NCI-H446 (cell line): ENCODE measurements around the gene SPRR1B.
"Not testable (repeated sequence)": the region's sequence is repeated elsewhere in the genome, so short reads cannot be mapped to it uniquely, and the experiment has no call there.

ENCODE experiments used
- DNase-seq, 2 experiments: peaks; one replicate each; lab custom pipeline; 2025; lab: John Stamatoyannopoulos, UW

The SPRR1B gene, protein sequence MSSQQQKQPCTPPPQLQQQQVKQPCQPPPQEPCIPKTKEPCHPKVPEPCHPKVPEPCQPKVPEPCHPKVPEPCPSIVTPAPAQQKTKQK

DNA sequence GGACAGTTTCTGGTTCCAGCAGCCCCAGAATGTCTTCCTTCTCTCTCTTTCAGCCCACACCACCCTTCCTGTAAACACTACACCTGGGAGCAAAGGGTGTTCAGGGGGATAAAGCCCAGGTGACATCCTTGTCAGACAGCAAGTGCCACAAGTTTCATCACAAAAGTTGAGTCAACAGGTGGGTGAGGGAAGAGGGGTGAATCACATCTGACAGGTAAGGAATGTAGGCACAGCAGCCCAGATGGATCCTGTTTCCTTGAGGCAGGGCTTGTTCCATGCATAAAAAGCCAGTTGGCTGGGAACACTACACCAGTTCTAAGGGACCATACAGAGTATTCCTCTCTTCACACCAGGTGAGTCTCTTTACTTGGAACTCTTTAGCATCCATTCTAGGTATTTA lies at the start of gene SPRR1B:
SPRR1B (plus strand) TSS at position 309 of the 400 bp plus-strand sequence. CDS start 1,143 bp downstream, outside the sequence.
- no peak for DNase-seq

- DNase-seq: no peak
Observed at GRCh38 chr1:152982076-152982475, 48.9 kb upstream of the SPRR1B start.

- DNase-seq: no peak
Observed at GRCh38 chr1:152983234-152983633, 47.8 kb upstream of the SPRR1B start.

DNA sequence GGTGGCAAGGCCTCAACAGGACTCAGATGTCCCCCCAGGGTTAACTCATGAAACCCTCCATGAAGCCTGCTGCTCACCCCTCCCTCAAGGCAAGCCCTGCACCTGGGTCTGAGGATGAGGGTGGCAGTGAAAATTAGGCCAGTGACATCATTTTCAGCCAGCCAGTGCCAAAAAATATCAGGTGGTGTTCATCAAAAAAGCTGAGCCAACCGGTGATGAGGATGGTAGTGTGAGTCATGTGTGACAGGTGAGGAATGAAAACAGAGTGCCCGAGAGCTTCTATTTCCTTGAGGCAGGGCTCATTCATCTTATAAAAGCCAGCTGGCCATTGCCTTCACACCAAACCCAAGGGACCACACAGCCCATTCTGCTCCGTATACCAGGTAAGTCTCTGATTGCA lies 47.3 kb upstream of the SPRR1B start, which contains the start of gene SPRR1A:
SPRR1A (plus strand) TSS at position 339 of the 400 bp plus-strand sequence. CDS start 1,150 bp downstream, outside the sequence.
- no peak for DNase-seq

- DNase-seq: no peak
Observed at GRCh38 chr1:152986578-152986977, 44.4 kb upstream of the SPRR1B start.

- peak in 1 of 2 experiments; percentile 15 for DNase-seq
Observed at GRCh38 chr1:152993186-152993585, 37.8 kb upstream of the SPRR1B start.

- DNase-seq: no peak
Observed at GRCh38 chr1:152995842-152996241, 35.2 kb upstream of the SPRR1B start.

DNA sequence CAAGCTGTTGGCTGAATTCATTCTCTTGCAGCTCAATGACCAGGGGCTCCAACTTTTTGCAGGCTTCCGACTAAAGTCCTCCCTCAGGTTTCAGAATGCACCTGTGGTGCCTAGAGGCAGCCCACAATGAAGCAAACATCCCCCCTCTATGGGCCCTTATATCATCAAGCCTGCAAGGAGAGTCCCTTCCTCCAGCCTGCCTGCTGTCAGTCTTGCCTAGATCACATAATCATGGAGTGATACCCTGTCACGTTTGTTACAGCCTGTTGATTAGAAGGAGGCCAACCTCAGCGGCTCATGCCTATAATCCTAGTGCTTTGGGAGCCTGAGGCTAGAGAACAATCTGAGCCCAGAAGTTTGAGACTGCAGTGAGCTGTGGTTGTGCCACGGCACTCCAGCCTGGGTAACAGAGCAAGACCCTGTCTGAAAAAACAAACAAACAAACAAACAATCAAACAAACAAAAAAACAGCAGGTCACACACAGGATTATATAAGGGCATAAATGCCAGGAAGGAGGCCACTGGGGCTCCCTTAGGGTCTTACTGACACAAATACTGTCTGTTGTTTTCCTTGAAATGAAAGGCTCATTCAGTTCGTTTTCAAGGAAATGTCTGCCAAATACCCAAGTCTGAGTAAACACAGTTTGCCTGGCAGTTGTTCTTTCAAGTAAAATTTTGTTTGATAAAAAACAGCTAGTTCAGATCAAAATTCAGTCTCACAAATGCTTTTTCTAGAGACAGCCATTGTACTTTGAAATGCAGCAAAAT lies 34.2 kb upstream of the SPRR1B start:
- no peak for DNase-seq

GRCh38 chr1:152997901-152998300 lies 33.1 kb upstream of the SPRR1B start:
- no peak for DNase-seq

DNA sequence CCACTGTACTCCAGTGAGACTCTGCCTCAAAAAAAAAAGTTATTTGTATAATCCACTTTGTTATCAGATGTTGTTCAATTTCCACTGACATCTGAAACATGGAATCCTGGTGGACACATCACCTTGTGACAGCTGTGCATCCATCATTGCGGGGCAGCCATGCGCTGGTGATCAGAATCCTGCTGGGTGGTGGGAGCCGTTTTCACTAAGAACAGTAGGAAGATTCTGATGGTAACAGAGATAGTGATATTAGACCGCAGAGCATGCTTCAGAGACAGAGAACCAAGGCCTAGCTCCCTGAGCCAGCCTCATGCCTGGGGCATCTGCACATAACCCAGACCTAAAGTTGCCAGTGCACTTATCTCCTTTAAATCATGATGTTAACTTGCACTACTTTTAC lies 32.5 kb upstream of the SPRR1B start:
- DNase-seq: no peak

DNA sequence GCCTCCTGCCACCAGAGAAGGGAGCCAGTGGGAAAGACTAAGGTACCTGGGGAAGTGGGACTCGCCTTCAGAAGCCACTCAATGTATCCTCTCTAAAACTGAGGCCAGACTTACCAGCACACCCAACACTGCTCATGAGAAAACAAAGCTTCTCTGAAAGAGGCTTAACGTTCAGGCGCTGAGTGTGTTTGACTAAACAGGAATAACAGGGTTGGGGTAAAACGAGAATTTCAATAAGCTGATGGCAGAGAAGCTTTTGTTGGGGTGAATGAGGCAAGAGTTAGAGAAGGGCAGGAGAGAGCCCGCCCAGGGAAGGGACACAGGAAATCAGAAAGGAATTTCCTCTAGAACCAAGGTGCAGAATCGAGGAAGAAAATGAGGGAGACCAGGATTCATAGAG lies 31.2 kb upstream of the SPRR1B start:
- no peak for DNase-seq

DNA sequence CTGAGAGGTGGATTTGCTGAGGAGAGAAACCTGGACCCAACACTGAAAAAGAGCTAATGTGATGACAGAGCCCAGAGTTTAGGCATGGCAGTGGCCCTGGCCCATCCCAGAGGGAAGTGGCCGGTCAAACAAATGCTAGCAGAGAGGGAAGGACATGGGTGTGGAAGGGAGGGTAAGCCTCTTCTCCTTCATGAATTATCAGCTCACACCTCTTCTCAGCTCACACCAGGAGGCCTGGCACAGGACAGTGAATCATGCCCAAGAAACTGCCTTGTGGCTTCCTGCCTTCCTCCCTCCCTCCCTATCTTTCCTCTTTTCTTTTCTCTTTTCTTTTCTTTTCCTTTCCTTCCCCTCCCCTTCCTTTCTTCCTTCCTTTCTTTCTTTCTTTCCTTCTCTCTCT lies 30.7 kb upstream of the SPRR1B start:
- DNase-seq: no peak

DNA sequence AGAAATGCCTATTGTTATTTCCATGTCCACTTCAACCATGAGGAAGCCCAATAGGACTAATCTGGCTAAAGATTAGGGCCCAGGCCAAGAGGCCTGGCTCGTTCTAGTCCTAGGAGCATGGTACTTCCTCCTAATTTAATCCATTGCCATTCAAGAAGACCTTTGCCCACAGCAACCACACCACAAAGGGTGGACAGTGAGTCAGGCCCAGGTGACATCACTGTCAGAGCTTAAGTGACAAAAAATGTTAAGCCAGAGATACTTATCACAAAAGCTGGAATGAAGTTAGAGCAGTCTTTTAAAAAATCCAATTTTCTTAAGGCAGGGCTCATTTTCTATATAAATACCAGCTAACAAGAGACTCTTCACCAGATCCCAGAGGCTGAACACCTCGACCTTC lies 29.6 kb upstream of the SPRR1B start, which contains the start of gene SPRR3:
SPRR3 (plus strand) TSS at position 368 of the 400 bp plus-strand sequence. CDS start 1,272 bp downstream, outside the sequence.
- no peak for DNase-seq

DNA sequence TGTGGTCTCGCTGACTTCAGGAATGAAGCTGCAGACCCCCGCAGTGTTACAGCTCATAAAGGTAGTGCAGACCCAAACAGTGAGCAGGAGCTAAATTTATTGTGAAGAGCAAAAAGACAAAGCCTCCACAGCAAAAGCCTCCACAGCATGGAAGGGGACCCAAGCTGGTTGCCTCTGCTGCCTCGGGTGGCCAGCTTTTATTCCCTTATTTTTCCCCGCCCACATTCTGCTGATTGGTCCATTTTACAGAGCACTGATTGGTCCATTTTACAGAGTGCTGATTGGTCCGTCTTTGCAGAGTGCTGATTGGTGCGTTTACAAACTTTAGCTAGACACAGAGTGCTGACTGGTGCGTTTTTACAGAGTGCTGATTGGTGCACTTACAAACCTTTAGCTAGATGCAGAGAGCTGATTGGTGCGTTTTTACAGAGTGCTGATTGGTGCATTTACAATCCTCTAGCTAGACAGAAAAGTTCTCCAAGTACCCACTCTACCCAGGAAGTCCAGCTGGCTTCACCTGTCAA lies 19.7 kb upstream of the SPRR1B start:
- not testable (repeated sequence) for DNase-seq

- DNase-seq: not testable (repeated sequence)
Observed at GRCh38 chr1:153021829-153022228, 9.2 kb upstream of the SPRR1B start.

- not testable (repeated sequence) for DNase-seq
Observed at GRCh38 chr1:153022340-153022739, 8.7 kb upstream of the SPRR1B start.

DNA sequence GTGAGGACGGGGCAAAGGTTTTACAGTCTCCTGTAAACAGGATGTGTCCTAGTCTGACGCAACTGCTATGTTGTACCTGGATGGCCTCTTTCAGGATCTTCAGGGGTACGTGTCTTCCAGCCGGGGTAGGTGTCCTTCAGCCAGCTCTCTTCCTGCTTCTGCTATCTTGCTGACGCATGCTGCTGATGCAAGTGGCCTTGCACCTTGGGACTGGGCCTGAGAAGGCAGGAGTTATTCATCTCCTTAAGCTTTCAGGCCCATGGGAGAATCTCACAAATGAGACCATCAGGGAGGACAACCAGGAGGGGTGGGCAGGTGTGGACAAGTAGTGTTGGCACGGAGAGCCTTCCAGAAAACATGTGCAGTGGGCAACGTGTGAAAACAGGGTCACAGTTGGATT lies 7.9 kb upstream of the SPRR1B start:
- DNase-seq: no peak

DNA sequence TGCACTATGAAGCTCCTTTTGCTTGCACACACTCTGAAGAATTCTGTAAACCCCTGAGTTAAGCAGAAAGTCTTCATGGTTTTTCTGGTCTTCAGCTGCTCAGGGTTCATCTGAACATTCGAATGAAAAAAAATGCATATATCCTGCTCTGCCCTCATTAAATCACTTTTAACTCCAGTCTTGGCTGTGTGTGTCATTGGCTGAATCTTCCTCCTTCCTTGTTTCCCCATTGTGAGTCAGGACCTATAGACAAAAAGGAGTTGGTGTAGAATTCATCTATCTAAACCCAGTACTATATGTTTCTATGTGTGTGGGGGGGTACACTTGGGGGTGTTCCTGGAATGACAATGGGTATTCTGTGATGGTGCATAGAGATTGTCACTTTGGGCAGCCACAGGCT lies 6.6 kb upstream of the SPRR1B start:
- DNase-seq: no peak

- no peak for DNase-seq
Observed at GRCh38 chr1:153025797-153026196, 5.2 kb upstream of the SPRR1B start.

GRCh38 chr1:153028766-153029165 lies 2.2 kb upstream of the SPRR1B start:
- no peak for DNase-seq

DNA sequence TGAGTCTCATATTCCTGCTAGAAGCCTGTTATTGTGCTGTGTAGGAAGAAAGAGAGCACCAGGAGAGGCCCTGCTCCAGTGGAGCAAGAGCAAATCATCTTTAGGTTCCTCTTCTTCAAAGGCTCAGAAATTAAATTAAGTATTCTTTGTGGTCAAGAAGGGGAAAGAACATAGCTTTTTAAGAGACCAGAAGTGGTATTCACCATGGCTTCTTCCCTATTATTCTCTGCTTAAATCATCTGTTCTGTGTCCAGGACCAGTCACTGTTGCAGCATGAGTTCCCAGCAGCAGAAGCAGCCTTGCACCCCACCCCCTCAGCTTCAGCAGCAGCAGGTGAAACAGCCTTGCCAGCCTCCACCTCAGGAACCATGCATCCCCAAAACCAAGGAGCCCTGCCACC lies 1.1 kb downstream of the SPRR1B start:
- DNase-seq: no peak

DNA sequence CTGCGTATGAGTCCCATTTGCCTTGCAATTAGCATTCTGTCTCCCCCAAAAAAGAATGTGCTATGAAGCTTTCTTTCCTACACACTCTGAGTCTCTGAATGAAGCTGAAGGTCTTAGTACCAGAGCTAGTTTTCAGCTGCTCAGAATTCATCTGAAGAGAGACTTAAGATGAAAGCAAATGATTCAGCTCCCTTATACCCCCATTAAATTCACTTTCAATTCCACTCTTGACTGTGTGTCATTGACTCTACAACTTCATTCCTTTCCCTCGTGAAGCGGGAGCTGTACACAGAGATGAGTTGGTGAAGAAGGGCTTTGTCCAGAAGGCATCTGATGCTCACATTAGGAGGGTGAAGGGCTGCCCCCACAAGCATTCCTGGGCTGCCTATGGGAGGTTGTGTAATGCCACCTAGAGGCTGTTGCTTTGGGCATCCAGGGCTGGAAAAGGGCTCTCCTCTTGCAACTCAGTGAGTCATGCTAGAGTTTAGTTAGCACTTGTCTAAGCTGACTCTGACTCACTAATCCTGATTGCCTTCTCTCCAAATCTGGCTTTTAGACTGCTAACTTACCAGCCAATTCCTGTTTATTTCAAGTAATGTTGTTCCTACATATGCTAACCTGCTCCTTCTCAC lies 1.8 kb downstream of the SPRR1B start:
- DNase-seq: peak in 1 of 2 experiments; percentile 26

- no peak for DNase-seq
Observed at GRCh38 chr1:153035211-153035610, 4.2 kb downstream of the SPRR1B start.
